IMR-90 (cell line): ENCODE results near the gene CMTM8. TPM values are rescaled to one million over a fixed set of nuclear protein-coding genes. Genes with fewer than 3 reads are reported as not detected.

Source experiments
- ATAC-seq: fragments of 200-7000 bp; cut with Tn5 transposase; 2 replicates; pipeline ENCODE4 v1.9.1; 2020; ENCODE audit warnings: low read depth, mild to moderate bottlenecking, moderate library complexity
- BruUV-seq: library from RNA; stranded (reverse); fragments of 400-500 nt; replicated peaks from 2 replicates; lab custom pipeline; 2021; lab: Mats Ljungman, UMichigan
- CTCF ChIA-PET: fragments of 300-600 bp; formaldehyde crosslinking; extraction: SDS; loops from one replicate; lab custom pipeline; 2021; ENCODE audit warnings: antibody characterized with exemption; lab: Yijun Ruan, JAX
- POLR2A ChIA-PET: fragments of 300-600 bp; sonication (Branson Sonifier 250); formaldehyde crosslinking; loops from one replicate; lab custom pipeline; 2022; ENCODE audit warnings: antibody characterized with exemption; ENCODE audit not compliant: unreplicated experiment; lab: Charles Lee
- DNase-seq: peaks from one replicate; pipeline ENCODE4 v3.0.0; 2013
- H2AFZ ChIP-seq: replicated peaks from 2 replicates; pipeline ENCODE3; 2013; ENCODE audit warnings: low read length, mild to moderate bottlenecking; ENCODE audit not compliant: poor library complexity
- H2AK5ac ChIP-seq: 2 replicates; pipeline ENCODE4 v1.6.1; 2013; ENCODE audit warnings: low read depth, low read length, inconsistent platforms
- H2AK9ac ChIP-seq: replicated peaks from 2 replicates; pipeline ENCODE3; 2013; ENCODE audit warnings: mild to moderate bottlenecking, low read depth, low read length, moderate library complexity; ENCODE audit not compliant: poor library complexity
- H2BK120ac ChIP-seq: 2 replicates; pipeline ENCODE4 v1.6.1; 2013; ENCODE audit warnings: low read depth, low read length, inconsistent platforms
- H2BK15ac ChIP-seq: 3 replicates; pipeline ENCODE4 v1.6.1; 2013; ENCODE audit warnings: low read depth, low read length, inconsistent platforms
- H2BK20ac ChIP-seq: 2 replicates; pipeline ENCODE4 v1.6.1; 2013; ENCODE audit warnings: low read depth, mild to moderate bottlenecking, inconsistent platforms, low read length, moderate library complexity
- H2BK5ac ChIP-seq: 2 replicates; pipeline ENCODE4 v1.6.1; 2013; ENCODE audit warnings: mild to moderate bottlenecking, low read depth, low read length, inconsistent platforms; ENCODE audit not compliant: poor library complexity, severe bottlenecking
- H3K14ac ChIP-seq: replicated peaks from 2 replicates; pipeline ENCODE4 v1.6.1; 2013; ENCODE audit warnings: low read depth, low read length, inconsistent platforms
- H3K18ac ChIP-seq: 2 replicates; pipeline ENCODE4 v1.6.1; 2013; ENCODE audit warnings: low read depth, low read length, control low read depth
- H3K23ac ChIP-seq: 2 replicates; pipeline ENCODE4 v1.6.1; 2013; ENCODE audit warnings: low read depth, low read length, inconsistent platforms
- H3K27ac ChIP-seq: 2 replicates; pipeline ENCODE4 v1.5.1; 2013; ENCODE audit warnings: mild to moderate bottlenecking, control low read depth, low read length; ENCODE audit not compliant: insufficient read depth
- H3K27me3 ChIP-seq: 2 replicates; pipeline ENCODE4 v1.6.1; 2013; ENCODE audit warnings: low read length; ENCODE audit not compliant: control insufficient read depth, insufficient read depth
- H3K36me3 ChIP-seq: 2 replicates; pipeline ENCODE4 v1.6.1; 2013; ENCODE audit warnings: low read length, mixed read lengths; ENCODE audit not compliant: control insufficient read depth, insufficient read depth
- H3K4ac ChIP-seq: 2 replicates; pipeline ENCODE4 v1.6.1; 2013; ENCODE audit warnings: low read depth, low read length, inconsistent platforms
- H3K4me1 ChIP-seq: 2 replicates; pipeline ENCODE4 v1.6.1; 2013; ENCODE audit warnings: low read length, mixed read lengths; ENCODE audit not compliant: control insufficient read depth, insufficient read depth
- H3K4me2 ChIP-seq: 2 replicates; pipeline ENCODE4 v1.6.1; 2013; ENCODE audit warnings: low read depth, mild to moderate bottlenecking, control low read depth, low read length, moderate library complexity
- H3K4me3 ChIP-seq: 2 replicates; pipeline ENCODE4 v1.5.1; 2013; ENCODE audit warnings: low read depth, mild to moderate bottlenecking, control low read depth, low read length, moderate library complexity; ENCODE audit not compliant: insufficient read depth
- H3K56ac ChIP-seq: 2 replicates; pipeline ENCODE4 v1.6.1; 2013; ENCODE audit warnings: low read length, inconsistent platforms; ENCODE audit not compliant: insufficient read depth; ENCODE audit errors: extremely low read depth
- H3K79me1 ChIP-seq, 2 experiments: 2 replicates each; pipeline ENCODE4 v1.6.1; 2013; ENCODE audit warnings: low read length in 2 of 2, inconsistent platforms in 1 of 2, low read depth in 1 of 2
- H3K9ac ChIP-seq: 2 replicates; pipeline ENCODE4 v1.6.1; 2013; ENCODE audit warnings: low read depth, low read length, control low read depth
- H3K9me1 ChIP-seq: 2 replicates; pipeline ENCODE4 v1.6.1; 2013; ENCODE audit warnings: low read length, inconsistent platforms; ENCODE audit not compliant: insufficient read depth
- H3K9me3 ChIP-seq: 2 replicates; pipeline ENCODE4 v1.6.1; 2013; ENCODE audit warnings: low read length; ENCODE audit not compliant: control insufficient read depth, insufficient read depth
- H4K20me1 ChIP-seq: 2 replicates; pipeline ENCODE4 v1.6.1; 2013; ENCODE audit warnings: low read length, inconsistent platforms; ENCODE audit not compliant: insufficient read depth
- H4K5ac ChIP-seq: 2 replicates; pipeline ENCODE4 v1.6.1; 2013; ENCODE audit warnings: mild to moderate bottlenecking, low read depth, low read length, control low read depth
- H4K8ac ChIP-seq, 2 experiments: 2 replicates each; pipeline ENCODE4 v1.6.1; 2013; ENCODE audit warnings: low read depth in 2 of 2, low read length in 2 of 2, control low read depth in 1 of 2, inconsistent platforms in 1 of 2
- H4K91ac ChIP-seq: 2 replicates; pipeline ENCODE4 v1.6.1; 2013; ENCODE audit warnings: low read depth, low read length, inconsistent platforms; ENCODE audit not compliant: insufficient read depth
- CEBPB ChIP-seq: IDR thresholded peaks from 2 replicates; pipeline ENCODE4 v1.6.1; 2012; ENCODE audit warnings: low read depth, low read length, improper control_type of control experiment
- MXI1 ChIP-seq: IDR thresholded peaks from 2 replicates; pipeline ENCODE4 v1.6.1; 2012; ENCODE audit warnings: low read depth, mild to moderate bottlenecking, low read length, moderate library complexity, borderline replicate concordance
- RFX5 ChIP-seq: IDR thresholded peaks from 2 replicates; pipeline ENCODE4 v1.8.0; 2012; ENCODE audit warnings: low read depth, mild to moderate bottlenecking, low read length, moderate library complexity
- SMC3 ChIP-seq: fragments of 150-350 bp; IDR thresholded peaks from 2 replicates; pipeline ENCODE4 v1.6.1; 2016; ENCODE audit warnings: low read depth, mild to moderate bottlenecking, antibody characterized with exemption, low read length, moderate library complexity
- WGBS, 2 experiments: methylation state at CpG; one replicate each; pipeline versions ENCODE4 v1.1.5 to v1.1.7; 2013; ENCODE audit warnings: missing lambda C conversion rate in 2 of 2; ENCODE audit not compliant: insufficient read length in 1 of 2; ENCODE audit errors: extremely low coverage in 2 of 2; 5-methylcytosine and 5-hydroxymethylcytosine counted together
- dilution Hi-C: fragments of 300-500 bp; cut with HindIII; formaldehyde crosslinking; loops from one replicate; pipeline ENCODE4 v1.14.3; 2018; ENCODE audit warnings: low sequenced_read_pairs; ENCODE audit not compliant: unreplicated experiment
- in situ Hi-C: fragments of 300-500 bp; cut with MboI; formaldehyde crosslinking; loops from 3 replicates; pipeline ENCODE4 v1.14.3; 2019; ENCODE audit warnings: low sequenced_read_pairs, inconsistent platforms, mixed read lengths
- intact Hi-C: fragments of 100-400 bp; cut with micrococcal nuclease; formaldehyde crosslinking; loops from 2 replicates; pipeline ENCODE4 v1.10.0; 2022
- polyA plus RNA-seq, 3 experiments: library from polyadenylated mRNA; depleted of rRNA; stranded (reverse); fragments of >200 nt; gene quantifications; 2 replicates each; pipeline ENCODE4 v1.2.3, GENCODE V29; 2012; ENCODE audit warnings: low replicate concordance in 1 of 3
- total RNA-seq: library from RNA; depleted of rRNA; stranded (reverse); fragments of >200 nt; gene quantifications from 2 replicates; pipeline ENCODE4 v1.2.3, GENCODE V29; 2012

CMTM8 gene
- total and polyA plus RNA-seq, 2 of the 4 experiments (the other 2 are of a cell fraction) = 0.15 TPM; not detected in 1

DNA sequence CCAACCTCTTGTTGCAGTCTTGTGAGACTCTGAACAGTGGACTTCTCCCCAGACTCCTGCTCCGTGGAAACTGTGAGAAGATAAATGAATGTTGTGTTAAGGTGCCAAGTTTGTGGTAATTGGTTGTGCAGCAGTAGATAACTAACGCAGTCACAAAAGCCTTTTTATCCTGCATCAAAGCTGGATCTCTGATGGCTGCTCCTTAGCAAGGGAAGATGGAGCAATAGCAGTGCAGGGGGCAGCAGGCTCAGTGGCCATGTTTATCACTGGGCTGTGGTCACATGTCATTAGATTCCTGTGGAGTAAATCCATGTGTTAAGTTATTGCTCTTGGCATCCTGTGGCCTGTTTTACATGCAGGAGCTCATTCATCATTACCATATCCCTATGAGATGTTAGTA lies 166.7 kb downstream of the CMTM8 start:
- Histone ChIP-seq H3K23ac (no peak overlapping the region; the same call in 1 of the 2 replicates), H4K5ac (no peak overlapping the region), H3K9me1 (peaks cover 6% of the 10 kb centered on the region), H3K56ac (no peak overlapping the region), H3K27me3 (no peaks in the 10 kb centered on the region), H3K9ac (no peak overlapping the region), H3K79me1 (peaks cover 15 to 44% of the 10 kb centered on the region in 2 experiments), H2BK20ac (no peak overlapping the region), H3K18ac (no peak overlapping the region), H4K20me1 (no peaks in the 10 kb centered on the region), H4K91ac (no peak overlapping the region), H2BK120ac (no peak overlapping the region), H2AK5ac (no peak overlapping the region), H2BK5ac (no peak overlapping the region), H2AK9ac (no peak overlapping the region), H3K27ac (no peak overlapping the region), H3K36me3 (no peaks in the 10 kb centered on the region), H3K4me3 (no peak overlapping the region), H3K4me1 (peaks cover 5% of the 10 kb centered on the region), H3K4me2 (no peak overlapping the region), H3K14ac (no peak overlapping the region), H4K8ac (no peak overlapping the region), H2AFZ (no peak overlapping the region), H2BK15ac (no peak overlapping the region), H3K4ac (no peak overlapping the region), H3K9me3 (no peaks in the 10 kb centered on the region)
- no peak for TF ChIP-seq SMC3
- TF ChIP-seq RFX5 = no peak
- TF ChIP-seq MXI1 = no peak
- 0 out of 2 replicates have a peak, but pooled peaks have one; percentile 26 for TF ChIP-seq CEBPB
- ChIA-PET CTCF (no interaction called here), POLR2A (no interaction called here)
- 80% methylated on average over 1 of the region's 2 CpGs; no CpG with 5 or more reads in 1 of the 2 experiments for WGBS, 2 experiments
- ATAC-seq (no peak), DNase-seq (peak; percentile 44)
- in situ Hi-C loops (no loop called here), dilution Hi-C loops (no loop called here), intact Hi-C loops (no loop called here)
- BruUV-seq = no TSS peak
